Ishikawa (cell line): ENCODE measurements around the gene SACM1L.

Experiments used
- CEBPB ChIP-seq: IDR thresholded peaks from 2 replicates; pipeline ENCODE4 v1.6.1; 2012
- EP300 ChIP-seq: IDR thresholded peaks from 2 replicates; pipeline ENCODE4 v1.6.1; 2012; ENCODE audit warnings: borderline replicate concordance
- NFIC ChIP-seq: IDR thresholded peaks from 2 replicates; pipeline ENCODE4 v1.6.1; 2012
- REST ChIP-seq: IDR thresholded peaks from 2 replicates; pipeline ENCODE4 v1.6.1; 2012; ENCODE audit warnings: low read depth, mild to moderate bottlenecking
- TAF1 ChIP-seq: IDR thresholded peaks from 2 replicates; pipeline ENCODE4 v1.6.1; 2012; ENCODE audit warnings: low read depth, mild to moderate bottlenecking
- TCF12 ChIP-seq: IDR thresholded peaks from 2 replicates; pipeline ENCODE4 v1.6.1; 2012; ENCODE audit warnings: low read depth
- USF1 ChIP-seq: IDR thresholded peaks from 2 replicates; pipeline ENCODE4 v1.6.1; 2012

- no peak for TF ChIP-seq USF1
- TF ChIP-seq CEBPB: no peak
- no peak for TF ChIP-seq EP300
- no peak for TF ChIP-seq TCF12
- TF ChIP-seq NFIC: no peak
- no peak for TF ChIP-seq REST
- no peak for TF ChIP-seq TAF1
Observed at GRCh38 chr3:45776301-45776595, 87.1 kb downstream of the SACM1L start.
